Lower leg skin (tissue), 4 donors: ENCODE data around the gene NAPSA. TPM values are rescaled to one million over a fixed set of nuclear protein-coding genes. Genes with fewer than 3 reads are reported as not detected.

ENCODE experiments used
- DNase-seq, 2 donors: peaks; one replicate each; pipeline ENCODE4 v3.0.0-alpha.2; 2019; ENCODE audit warnings: low spot score in 2 of 2
- H3K4me3 ChIP-seq: fragments of 200-600 bp; sonication (generic); 2 replicates; pipeline ENCODE4 v1.5.1; 2017; ENCODE audit warnings: mild to moderate bottlenecking, low read depth; ENCODE audit not compliant: poor library complexity, severe bottlenecking
- CTCF ChIP-seq, 3 donors: fragments of 450-650 bp; IDR thresholded peaks; one replicate each; pipeline ENCODE4 v1.5.1; 2016; ENCODE audit warnings: antibody characterized with exemption in 3 of 3, mild to moderate bottlenecking in 3 of 3, moderate library complexity in 2 of 3
- POLR2A ChIP-seq, 2 donors: fragments of 450-650 bp; IDR thresholded peaks; one replicate each; pipeline ENCODE4 v1.6.1; 2016 to 2017; ENCODE audit warnings: antibody characterized with exemption in 2 of 2, mild to moderate bottlenecking in 1 of 2, moderate library complexity in 1 of 2
- WGBS, 2 donors: methylation state at CpG; one replicate each; pipeline ENCODE4 v1.1.5; 2018; 5-methylcytosine and 5-hydroxymethylcytosine counted together
- intact Hi-C: fragments of 100-400 bp; cut with DNase I; formaldehyde crosslinking; loops from one replicate; pipeline ENCODE4 v1.15.0; 2023; ENCODE audit warnings: low total_unique reads
- total RNA-seq, 4 donors: library from RNA; depleted of rRNA; stranded (reverse); fragments of >200 nt; gene quantifications; one replicate each; pipeline ENCODE4 v1.1.0, GENCODE V29; 2016

The NAPSA gene
- total RNA-seq, 4 donors from 2014 or later = 0.51 to 5.9 (median 2.6) TPM

- TF ChIP-seq CTCF (IDR thresholded peaks at IDR 0.05) = no peak
- no peak for TF ChIP-seq POLR2A (IDR thresholded peaks at IDR 0.05)
- WGBS, 2 donors = 1 to 2% methylated on average over 35 to 37 of the region's 40 CpGs
- no peak overlapping the region for H3K4me3 ChIP-seq
- intact Hi-C loops = no loop called here
- DNase-seq = no peak
Observed at GRCh38 chr19:50314724-50315708, 50.4 kb downstream of the NAPSA start.

DNA sequence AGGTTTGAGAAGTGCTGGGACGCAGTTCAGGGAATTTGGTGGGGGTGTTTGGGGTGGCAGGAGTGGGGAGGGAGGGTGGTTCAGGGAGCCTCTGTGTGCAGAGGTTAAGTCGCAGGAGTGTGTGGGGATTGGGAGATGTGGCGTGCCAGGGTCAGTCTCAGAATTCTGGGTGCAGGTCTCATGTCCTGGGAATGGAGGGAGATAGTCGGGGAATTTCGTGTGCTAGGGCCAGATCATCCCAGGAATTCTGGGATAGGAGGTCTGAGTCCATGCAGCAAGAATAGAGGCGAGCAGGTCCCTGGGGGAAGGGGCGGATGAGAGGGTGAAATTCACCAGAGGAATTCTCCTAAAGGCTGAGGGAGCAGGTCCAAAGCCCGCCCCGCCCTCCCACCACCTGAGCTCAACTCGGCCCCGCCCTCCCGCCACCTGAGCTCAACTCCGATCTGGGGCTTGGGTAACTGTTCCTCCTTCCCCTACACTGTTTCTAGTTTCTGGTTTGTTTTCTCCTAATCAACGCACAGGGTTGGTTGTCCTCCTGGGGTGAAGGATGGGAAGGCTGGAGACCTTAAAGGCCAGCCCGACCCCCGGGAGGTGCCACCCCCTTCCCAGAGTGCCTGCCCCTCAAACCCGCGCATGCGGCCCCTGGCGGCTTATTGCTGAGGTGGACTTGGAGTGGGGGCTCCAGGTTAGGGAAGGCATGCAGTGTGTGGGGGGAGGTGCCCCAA, 51.5 kb downstream of the NAPSA start:
- H3K4me3 ChIP-seq = no peak overlapping the region

GRCh38 chr19:50312967-50313811, 52.2 kb downstream of the NAPSA start:
- intact Hi-C loops = no loop called here
- DNase-seq = no peak
- 8 to 9% methylated on average over 25 to 27 of the region's 27 CpGs for WGBS, 2 donors

More for the DNA sequence above, 51.5 kb downstream of the NAPSA start:
- TF ChIP-seq CTCF (IDR thresholded peaks at IDR 0.05) (no peak), POLR2A (IDR thresholded peaks at IDR 0.05) (no peak)
- intact Hi-C loops = no loop called here
- no peak for DNase-seq
- WGBS, 2 donors = 2 to 3% methylated on average over 20 of the region's 20 CpGs

DNA sequence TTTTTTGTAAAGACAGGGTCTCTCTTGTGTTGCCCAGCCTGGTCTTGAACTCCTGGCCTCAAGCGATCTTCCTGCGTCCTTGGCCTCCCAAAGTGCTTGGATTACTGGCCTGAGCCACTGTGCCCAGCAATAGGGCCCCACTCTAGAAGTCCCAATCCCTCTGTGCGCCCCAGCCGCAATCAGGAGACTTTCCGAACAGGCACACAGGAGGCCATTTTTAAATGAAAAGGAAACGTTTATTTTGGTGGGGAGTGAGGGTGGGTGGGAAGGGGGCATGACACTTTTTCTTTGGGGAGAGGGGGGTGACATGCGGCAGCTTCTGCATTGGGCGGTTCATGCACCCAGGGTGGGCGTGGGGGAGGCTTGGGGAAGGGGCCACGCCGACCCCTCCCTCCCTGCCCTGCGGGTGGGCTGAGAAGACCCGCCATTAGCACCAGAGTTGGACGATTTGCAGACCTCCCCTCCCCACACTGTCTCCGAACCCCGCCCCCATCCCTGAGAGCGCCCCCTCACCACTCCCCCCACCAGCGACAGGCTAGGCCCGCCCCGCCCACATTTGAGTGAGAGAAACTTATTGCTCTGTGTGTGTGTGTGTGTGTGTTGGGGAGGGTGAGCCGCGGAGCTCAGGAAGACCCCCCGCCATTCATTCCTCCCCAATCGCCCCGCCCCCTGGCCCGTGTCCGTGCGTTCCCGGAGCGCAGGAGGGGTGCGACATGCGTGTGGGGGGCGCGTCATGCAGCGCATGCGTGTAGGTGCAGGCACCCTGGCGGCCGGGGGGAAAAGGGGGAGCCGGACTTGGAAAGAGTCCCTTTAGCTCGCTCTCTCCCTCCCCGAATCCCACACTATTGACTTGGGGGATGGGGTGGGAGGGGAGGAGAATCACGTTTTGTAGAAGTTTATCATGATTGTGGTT, 53.5 kb downstream of the NAPSA start:
- WGBS, 2 donors = 4% methylated on average over 36 to 39 of the region's 42 CpGs
- TF ChIP-seq CTCF (IDR thresholded peaks at IDR 0.05) (no peak), POLR2A (IDR thresholded peaks at IDR 0.05) (no peak)
- intact Hi-C loops = no loop called here
- no peak overlapping the region for H3K4me3 ChIP-seq
- no peak for DNase-seq

More at GRCh38 chr19:50312967-50313811, 52.2 kb downstream of the NAPSA start:
- no peak overlapping the region for H3K4me3 ChIP-seq
- TF ChIP-seq CTCF (IDR thresholded peaks at IDR 0.05) (no peak), POLR2A (IDR thresholded peaks at IDR 0.05) (no peak)
